HK-2 (cell line): Measurements from ENCODE around the gene BATF.

Experiments
- DNase-seq: peaks from one replicate; pipeline ENCODE4 v3.0.0-alpha.2; 2018; ENCODE audit not compliant: unreplicated experiment

Gene BATF

GRCh38 chr14:75595226-75595625 lies 73.0 kb downstream of the BATF start:
- DNase-seq: no peak
